HK-2 (cell line): ENCODE results near the gene RAB4A.
"Not testable (repeated sequence)": the region's sequence is repeated elsewhere in the genome, so short reads cannot be mapped to it uniquely, and the experiment has no call there.

Experiments used
- DNase-seq: peaks from one replicate; pipeline ENCODE4 v3.0.0-alpha.2; 2018; ENCODE audit not compliant: unreplicated experiment

The RAB4A gene

GRCh38 chr1:229298420-229298819 is 27.5 kb downstream of the RAB4A start:
- no peak for DNase-seq

- DNase-seq = no peak
Observed at GRCh38 chr1:229298887-229299503, 28.1 kb downstream of the RAB4A start.

GRCh38 chr1:229300099-229300757 is 29.3 kb downstream of the RAB4A start:
- DNase-seq = peak; percentile 20

GRCh38 chr1:229302740-229303139 is 31.8 kb downstream of the RAB4A start:
- no peak for DNase-seq

DNA sequence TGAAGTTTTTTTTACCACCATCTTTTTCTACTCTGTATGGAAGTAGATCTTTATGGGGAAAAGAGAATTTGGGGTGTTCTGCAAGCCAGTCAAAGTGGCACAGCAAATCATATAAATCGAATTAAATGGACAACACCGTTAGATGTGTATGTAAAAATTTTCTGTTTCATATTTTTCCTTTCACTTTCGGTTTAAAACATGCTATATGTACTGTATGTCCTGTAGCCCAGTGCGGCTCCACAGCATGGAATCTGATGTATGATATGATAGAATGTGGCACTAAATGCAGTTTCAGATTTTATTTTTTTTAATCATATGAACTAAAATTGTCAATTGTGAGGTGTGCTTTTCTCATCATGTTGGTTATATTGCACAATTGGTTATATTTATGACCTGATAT is 32.9 kb downstream of the RAB4A start:
- no peak for DNase-seq

DNA sequence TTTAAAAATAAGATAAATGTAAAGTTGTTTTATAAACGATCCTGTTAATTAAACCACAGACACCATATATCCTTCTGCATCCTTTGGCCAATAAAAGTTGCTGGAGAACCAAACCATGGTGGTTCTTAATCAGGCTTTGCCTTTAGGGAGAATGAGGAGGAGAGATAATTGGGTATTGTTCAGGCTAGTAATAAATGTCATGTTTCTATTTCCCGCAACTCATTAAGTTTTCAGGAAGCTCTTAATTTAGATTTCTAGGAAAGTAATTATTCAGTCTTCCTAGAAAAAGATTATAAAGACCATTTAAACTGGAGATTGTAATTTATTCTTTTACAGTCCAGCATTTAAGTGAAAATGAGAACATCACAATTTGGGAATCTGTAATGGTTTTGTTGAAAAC is 34.5 kb downstream of the RAB4A start:
- DNase-seq = no peak

GRCh38 chr1:229309074-229309473 is 38.2 kb downstream of the RAB4A start:
- DNase-seq = no peak

DNA sequence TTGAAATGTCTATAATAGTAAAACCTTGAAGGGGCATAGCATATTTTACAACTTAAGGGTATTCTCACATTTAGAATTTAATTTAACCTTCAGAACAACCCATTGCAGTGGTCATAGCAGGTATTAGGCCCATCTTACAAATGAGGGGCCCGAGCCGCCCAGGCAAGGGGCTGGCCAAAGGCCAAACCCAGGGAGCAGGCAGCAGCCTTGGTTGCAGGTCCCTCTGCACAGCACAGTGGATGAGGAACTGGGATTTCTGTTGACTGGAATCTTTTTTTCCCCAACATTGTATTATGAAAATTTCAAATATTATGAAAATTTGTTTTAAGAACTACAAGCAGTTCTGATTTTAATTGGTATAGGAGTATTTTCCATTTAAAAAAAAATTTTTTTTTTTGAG is 38.8 kb downstream of the RAB4A start:
- no peak for DNase-seq

DNA sequence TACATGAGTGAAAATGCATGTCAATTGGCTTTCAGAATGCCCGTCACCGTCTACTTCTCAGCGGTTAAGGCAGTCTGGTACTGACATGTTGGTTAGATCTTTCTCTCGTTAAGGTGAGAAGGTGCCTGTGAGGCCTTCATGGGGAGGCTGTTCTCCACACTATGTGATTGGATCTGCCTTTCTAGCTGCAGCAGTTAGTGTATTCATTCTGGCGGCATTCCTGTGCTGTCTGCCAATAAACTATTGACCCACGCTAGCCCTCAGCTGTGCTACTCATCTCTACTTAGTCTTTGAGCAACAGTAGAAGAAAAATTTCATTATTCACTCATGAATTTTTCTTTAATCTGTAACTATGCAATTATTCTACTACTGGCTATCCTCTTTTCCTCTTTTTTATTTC is 39.9 kb downstream of the RAB4A start:
- no peak for DNase-seq

DNA sequence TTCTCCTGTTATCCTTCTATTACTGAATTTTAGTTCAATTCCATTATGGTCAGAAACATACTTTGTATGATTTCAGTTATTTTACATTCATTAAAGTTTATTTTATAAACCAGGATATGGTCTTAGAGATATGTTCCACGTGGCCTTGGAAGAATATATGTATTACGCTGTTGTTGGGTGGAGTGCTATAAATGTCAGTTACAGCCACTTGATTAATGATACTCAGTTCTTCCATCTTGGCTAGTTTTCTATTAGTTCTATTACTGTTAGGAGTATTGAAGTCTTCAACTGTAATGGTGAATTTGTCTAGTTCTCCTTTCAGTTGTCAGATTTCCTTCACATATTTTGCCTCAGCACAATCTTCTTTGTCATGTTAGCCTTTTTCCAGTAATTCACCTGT is 45.3 kb downstream of the RAB4A start:
- DNase-seq = no peak

GRCh38 chr1:229318056-229318455 is 47.1 kb downstream of the RAB4A start:
- DNase-seq = no peak

GRCh38 chr1:229319487-229319886 is 48.6 kb downstream of the RAB4A start:
- DNase-seq = no peak

- DNase-seq = no peak
Observed at GRCh38 chr1:229323201-229323600, 52.3 kb downstream of the RAB4A start.

DNA sequence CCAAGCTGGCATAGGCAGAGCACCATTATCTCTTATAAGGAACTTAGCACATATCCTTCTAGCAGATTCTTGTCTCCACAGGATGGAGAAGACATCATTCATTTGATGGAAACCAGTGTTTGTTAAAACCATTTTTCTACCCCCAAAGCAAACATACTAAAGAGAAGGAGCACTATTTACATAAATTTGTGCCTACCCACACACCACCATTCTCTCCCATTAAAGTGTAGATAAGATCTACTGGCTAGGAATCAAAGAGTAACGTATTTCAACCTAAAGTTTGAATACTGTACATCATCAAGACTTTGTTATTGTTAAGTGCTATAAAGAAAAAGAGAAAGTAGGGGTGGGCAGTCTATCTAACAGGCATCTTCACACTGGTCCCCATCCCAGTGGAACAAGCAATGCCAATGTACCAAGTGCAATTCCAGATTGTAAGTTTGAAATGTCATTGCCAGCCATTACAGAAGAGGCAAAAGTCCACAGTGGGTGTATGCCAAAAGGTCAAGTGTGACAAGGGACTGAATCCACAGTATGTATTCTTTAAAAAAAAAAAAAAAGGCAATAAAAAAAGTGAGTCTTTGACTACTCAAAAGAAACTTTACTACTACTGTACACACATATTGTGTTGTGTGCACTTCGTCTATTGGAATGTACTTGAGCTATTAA is 53.1 kb downstream of the RAB4A start:
- no peak for DNase-seq

- DNase-seq = no peak
Observed at GRCh38 chr1:229325401-229325800, 54.5 kb downstream of the RAB4A start.

DNA sequence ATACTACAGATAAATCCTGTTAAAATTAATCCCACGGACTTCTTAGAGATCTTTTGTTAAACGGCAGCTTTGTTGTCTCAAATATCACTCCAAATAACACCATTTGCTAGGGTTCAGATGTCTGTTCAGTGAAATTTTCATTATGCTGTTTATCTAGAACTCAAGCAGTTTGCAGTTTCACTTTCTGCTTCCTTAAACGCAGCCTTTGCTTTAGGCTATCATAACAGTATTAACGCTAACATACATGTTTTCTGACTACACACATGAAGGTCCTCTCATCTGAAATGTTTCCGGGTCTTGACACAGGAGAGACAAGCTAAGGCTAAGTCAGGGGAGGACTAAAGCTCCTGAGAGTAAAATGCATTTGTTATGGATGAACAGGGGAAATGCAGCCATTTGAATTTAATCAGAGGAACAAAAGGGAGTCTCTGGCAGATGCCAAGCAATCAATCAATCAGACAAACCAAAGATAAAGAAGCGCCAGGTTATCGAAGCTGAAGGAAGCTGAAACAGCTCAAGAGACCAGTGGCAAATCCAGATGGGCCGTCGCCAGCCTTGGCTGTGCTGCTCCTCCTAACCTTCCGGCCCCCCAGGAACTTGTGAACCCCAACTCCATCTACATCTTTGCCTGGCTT is 55.1 kb downstream of the RAB4A start:
- no peak for DNase-seq

GRCh38 chr1:229326601-229327000 is 55.7 kb downstream of the RAB4A start:
- DNase-seq = no peak

GRCh38 chr1:229327765-229328164 is 56.9 kb downstream of the RAB4A start:
- DNase-seq = not testable (repeated sequence)

DNA sequence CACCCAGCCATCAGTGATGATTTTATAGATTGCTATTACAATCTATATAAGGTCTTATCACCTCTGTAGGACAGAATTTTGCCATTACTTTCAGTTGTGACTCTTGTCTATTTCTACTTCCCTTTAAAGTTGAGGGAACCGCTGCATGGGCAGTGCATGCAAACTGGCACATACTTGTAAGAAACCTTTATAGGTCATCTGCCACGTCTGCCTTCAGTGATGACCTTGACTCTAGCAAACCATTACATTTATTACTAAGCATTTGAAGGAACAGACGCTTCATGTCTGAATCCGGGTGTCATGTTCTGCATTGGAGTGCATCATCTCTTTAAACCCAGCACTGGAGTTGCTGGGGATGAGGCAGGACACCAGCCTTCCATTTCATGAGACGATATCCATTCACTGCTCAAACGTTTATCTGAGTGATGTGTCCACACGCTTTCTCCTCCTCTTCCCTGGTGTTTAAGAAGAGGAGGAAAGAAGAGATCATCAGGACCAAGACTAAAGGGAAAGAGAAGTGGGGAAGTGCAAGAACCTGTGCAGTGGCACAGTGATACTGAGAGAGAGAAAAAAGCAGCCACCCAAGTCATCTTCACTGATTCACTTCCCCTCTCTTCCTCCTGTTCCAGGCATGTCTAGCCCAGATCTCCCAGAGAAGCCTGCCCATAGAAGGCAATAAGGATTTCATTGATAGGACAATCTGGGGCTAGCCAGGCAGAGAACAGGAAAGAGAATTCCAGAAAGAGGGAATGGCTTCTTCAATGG is 57.9 kb downstream of the RAB4A start:
- DNase-seq = no peak

DNA sequence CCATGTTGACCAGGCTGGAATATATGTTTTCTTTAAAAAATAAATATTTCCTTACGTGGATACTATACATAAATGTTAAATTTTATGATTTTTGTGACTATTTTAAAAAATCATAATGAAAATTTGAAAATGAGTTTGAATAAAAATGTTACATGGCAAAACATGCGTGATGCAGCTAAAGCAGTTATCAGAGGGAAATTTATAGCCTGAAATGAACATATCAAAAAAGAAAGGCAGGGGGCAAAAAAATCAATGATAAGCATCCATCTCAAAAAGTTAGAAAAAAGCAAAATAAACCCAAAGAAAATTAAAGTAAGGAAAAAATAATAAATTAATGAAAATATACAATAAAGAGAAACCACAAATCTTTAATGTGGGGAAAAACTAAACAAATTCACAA is 63.4 kb downstream of the RAB4A start:
- DNase-seq = no peak

- DNase-seq = no peak
Observed at GRCh38 chr1:229334716-229335115, 63.8 kb downstream of the RAB4A start.

- no peak for DNase-seq
Observed at GRCh38 chr1:229336345-229336744, 65.4 kb downstream of the RAB4A start.
